WI38 (cell line): ENCODE results near the gene TMPRSS4.

Experiments
- H3K4me3 ChIP-seq: 2 replicates; pipeline ENCODE4 v1.5.1; 2011; ENCODE audit warnings: low read depth, mild to moderate bottlenecking, control low read depth, low read length
- CTCF ChIP-seq: IDR thresholded peaks from 2 replicates; pipeline ENCODE4 v1.5.1; 2012; ENCODE audit warnings: low read depth, mild to moderate bottlenecking, control low read depth, low read length

TMPRSS4 gene

GRCh38 chr11:118046051-118046963 is 30.6 kb upstream of the TMPRSS4 start:
- no peak overlapping the region for H3K4me3 ChIP-seq
- TF ChIP-seq CTCF = no peak

- TF ChIP-seq CTCF = no peak
- no peak overlapping the region for H3K4me3 ChIP-seq
These were observed 29.7 kb upstream of the TMPRSS4 start for GRCh38 chr11:118046964-118047700.

GRCh38 chr11:118047749-118048148 is 29.1 kb upstream of the TMPRSS4 start:
- no peak for TF ChIP-seq CTCF
- no peak overlapping the region for H3K4me3 ChIP-seq

- H3K4me3 ChIP-seq = no peak overlapping the region
- no peak for TF ChIP-seq CTCF
These were observed 28.2 kb upstream of the TMPRSS4 start for GRCh38 chr11:118048472-118049370.

- TF ChIP-seq CTCF = no peak
- no peak overlapping the region for H3K4me3 ChIP-seq
These were observed 27.1 kb upstream of the TMPRSS4 start for GRCh38 chr11:118049771-118050170.

GRCh38 chr11:118050208-118050891 is 26.5 kb upstream of the TMPRSS4 start:
- no peak overlapping the region for H3K4me3 ChIP-seq
- TF ChIP-seq CTCF = no peak
